GM19467 (cell line): ENCODE data around the gene ZNF658.
A peak's percentile ranks its signal among the peaks of the same experiment; 100 is the strongest.
"Not testable (repeated sequence)": the region's sequence is repeated elsewhere in the genome, so short reads cannot be mapped to it uniquely, and the experiment has no call there.

Source experiments
- ATAC-seq: cut with Tn5 transposase; IDR thresholded peaks from one replicate; pipeline ENCODE4 v1.9.1; 2021; ENCODE audit warnings: mild to moderate bottlenecking, moderate library complexity; ENCODE audit not compliant: unreplicated experiment

Gene ZNF658

GRCh38 chr9:66900490-66901131, at the start of gene ZNF658:
TSS of gene ZNF658 (plus strand) at chr9:66900725. CDS start at chr9:66903562, 2,837 bp downstream.
- peak; percentile 97 for ATAC-seq

DNA sequence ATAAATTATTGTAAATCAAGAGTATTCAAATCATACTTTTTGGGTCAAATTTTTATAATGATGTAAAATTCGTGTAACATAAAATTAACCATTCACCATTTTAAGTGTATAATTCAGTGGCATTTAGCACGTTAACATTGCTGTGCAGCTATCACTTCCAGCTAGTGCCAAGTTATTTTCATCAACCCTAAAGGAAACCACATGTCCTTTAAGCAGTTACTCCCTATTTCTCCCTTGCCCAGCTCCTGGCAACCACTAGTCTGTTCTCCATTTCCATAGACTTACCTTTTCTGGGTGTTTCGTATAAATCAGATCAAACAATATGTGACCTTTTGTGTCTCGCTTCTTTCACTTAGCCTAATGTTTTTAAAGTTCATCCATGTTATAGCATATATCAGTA, 38.8 kb upstream of the ZNF658 start:
- not testable (repeated sequence) for ATAC-seq

- not testable (repeated sequence) for ATAC-seq
Observed at GRCh38 chr9:66868660-66869059, 31.9 kb upstream of the ZNF658 start.

DNA sequence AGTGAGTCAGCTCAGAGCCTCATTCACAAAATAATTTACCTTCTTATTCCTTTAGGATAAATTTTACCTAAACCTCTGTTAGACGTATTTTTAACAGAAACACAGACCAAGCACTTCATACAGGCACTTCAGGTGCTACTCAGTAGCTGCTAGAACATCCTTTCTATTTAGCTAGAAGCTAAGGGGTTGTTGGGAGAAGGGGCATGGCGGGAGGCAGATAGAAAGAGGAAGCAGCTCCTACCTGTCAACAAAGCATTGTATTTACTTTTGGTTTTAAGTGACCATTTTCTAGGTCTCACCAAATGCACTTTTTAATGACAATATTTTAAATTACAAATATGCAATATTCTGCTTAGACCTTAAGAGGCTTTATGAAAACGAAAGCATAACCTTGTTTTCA, 19.9 kb upstream of the ZNF658 start:
- not testable (repeated sequence) for ATAC-seq

DNA sequence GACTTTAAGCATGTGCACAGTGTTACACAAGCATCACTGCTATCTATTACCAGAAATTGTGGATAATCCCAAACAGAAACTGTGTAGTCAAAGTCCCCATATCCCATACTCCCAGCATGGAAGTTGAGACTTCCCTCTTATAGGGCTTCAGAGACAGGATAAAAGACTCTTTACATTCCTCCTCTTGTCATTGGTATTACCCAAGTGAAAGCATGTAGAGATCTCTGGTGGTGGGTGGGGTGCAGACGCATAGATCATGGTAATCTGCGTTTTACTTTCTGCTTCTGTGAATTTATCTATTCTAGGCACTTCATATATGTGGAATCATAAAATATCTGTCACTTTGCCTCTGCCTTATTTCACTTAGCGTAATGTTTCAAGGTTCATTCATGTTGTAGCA, 18.7 kb upstream of the ZNF658 start:
- ATAC-seq = not testable (repeated sequence)

- peak; percentile 56 for ATAC-seq
Observed at GRCh38 chr9:66890334-66890733, 10.2 kb upstream of the ZNF658 start.

DNA sequence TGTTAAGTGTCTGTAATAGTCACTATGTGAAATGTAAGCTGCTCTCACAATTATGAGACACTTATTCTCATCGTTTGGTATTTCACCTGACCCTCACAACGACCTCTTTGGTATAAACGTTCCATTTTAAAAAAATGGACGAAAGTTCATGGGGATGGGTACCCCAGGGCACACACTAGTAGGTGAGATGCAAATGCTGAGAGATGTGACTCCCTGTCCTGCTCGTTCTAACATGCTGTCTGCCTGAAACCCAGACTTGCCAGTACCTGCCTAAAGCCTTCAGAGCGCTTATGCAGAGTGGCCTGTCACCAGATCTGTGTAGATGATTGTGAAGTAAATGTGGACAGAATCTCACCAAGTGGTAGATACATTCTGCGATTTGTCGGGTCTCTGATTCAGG, 616 bp downstream of the ZNF658 start:
- ATAC-seq = peak; percentile 10

DNA sequence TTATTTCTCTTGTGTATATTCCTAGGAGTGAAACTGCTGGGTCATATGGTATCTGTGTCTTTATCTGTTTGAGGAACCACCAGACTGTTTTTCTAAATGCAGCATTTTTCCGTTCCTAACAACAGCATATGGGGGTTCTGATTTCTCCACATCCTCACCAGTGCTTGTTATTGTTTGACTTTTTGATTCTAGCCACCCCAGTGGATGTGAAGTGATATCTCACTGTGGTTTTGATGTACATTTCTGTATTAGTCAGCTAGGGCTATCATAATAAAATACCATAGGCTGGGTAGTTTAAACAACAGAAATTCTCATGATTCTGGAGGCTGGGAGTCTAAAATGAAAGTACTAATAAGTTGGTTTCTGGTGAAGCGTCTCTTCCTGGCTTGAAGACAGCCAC, 9.0 kb downstream of the ZNF658 start:
- ATAC-seq = not testable (repeated sequence)

GRCh38 chr9:66920072-66920471, 19.5 kb downstream of the ZNF658 start:
- ATAC-seq = not testable (repeated sequence)

DNA sequence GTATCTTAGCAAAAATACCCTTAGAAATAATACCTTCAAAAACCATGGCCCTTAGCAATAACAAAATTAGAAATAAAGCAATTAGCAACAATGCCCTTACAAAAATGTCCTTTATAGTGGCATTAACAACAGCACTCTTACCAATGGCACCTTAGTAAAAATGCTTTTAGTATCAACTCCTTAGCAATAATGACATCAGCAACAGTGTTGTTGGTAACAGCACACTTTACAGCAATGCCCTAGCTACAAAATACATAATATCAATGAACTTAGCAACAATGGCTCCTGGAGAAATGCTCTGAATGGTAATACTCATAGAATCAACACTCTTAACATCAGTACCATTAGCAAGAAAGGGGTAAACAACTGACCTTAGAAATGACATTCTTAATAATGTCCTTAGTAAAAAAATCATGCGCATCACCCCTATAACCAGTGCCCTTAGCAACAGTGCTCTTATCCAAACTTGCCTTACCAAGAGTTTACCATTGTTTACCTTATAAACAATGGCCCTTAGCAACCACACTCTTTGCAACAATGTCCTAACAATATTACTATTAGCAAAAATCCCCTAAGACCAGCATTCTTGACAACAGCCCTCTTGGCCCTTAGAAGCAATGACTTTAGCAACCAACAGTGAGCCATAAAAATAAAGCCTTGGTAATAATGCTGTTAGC, 35.8 kb downstream of the ZNF658 start:
- not testable (repeated sequence) for ATAC-seq

GRCh38 chr9:66937662-66938061, 37.1 kb downstream of the ZNF658 start:
- not testable (repeated sequence) for ATAC-seq

DNA sequence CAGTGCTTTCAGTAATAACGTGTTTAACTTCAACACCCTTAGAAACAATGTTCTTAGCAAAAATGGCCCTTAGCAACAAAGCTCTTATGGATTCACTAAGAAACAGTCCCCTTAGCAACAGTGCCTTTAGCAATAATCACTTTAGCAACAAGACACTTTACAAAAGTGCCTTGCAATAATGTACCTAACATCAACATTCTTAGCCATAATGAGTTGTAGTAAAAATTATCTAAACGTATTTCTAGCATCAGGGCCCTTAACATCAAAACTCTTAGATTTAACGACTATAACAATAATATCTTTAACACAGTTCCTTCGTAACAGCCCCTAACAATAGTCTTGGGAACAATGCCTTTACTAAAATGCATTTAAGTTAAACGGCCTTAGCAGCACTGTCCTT, 37.8 kb downstream of the ZNF658 start:
- not testable (repeated sequence) for ATAC-seq

DNA sequence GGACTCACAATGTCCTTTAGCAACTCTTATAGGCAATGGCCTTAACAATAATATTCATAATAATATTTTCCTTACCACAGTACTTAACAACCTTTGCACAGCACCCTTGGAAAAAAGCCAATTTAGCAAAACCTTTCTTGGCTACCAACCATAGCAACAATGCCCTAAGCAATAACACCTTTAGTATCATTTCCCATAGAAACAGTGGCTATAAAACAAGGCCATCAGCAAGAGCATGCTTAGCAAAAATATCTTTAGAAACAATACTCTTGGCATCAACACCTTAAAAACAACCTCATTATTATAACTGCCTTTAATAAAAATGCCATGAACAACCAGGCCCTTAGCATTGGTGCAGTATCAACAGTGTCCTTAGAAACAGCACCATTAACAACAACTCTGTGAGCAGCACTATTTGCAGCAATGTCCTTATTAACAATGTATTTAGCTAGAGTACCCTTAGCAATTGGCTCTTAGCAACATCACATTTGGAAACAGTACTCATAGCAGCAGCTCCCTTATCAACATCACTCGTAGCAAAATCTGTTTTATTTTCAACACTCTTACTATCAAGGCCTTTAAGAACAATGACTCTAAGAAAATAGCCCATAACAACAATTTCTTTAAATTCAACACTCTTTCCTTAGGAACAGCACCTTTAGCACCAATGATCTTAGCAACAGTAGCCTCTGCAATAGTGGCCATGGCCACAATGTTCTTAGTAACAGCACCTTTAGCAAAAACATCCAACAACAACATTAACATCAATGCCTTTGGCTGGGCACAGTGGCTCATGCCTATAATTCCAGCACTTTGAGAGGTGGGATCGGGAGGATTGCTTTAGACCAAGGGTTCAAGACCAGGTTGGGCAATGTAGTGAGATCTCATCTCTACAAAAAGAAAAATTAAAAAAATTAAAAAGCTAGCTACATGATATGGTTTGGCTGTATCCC, 39.6 kb downstream of the ZNF658 start:
- not testable (repeated sequence) for ATAC-seq

GRCh38 chr9:66942400-66943155, 42.1 kb downstream of the ZNF658 start:
- not testable (repeated sequence) for ATAC-seq

- not testable (repeated sequence) for ATAC-seq
Observed at GRCh38 chr9:66952576-66952975, 52.1 kb downstream of the ZNF658 start.
